ENCODE results near the gene SYT15. TPM values are rescaled to one million over a fixed set of nuclear protein-coding genes. Genes with fewer than 3 reads are reported as not detected.

The SYT15 gene
- not detected for total RNA-seq

GRCh38 chr10:46578474-46579178, at the start of gene SYT15:
Gene SYT15, plus strand, starts transcription at chr10:46579128. Its CDS starts 41 bp downstream, at chr10:46579169.

GRCh38 chr10:46556515-46557318, 22.2 kb upstream of the SYT15 start, which contains the start of gene GPRIN2:
Gene GPRIN2, minus strand, starts transcription at chr10:46556658. Its CDS starts 5,922 bp downstream, at chr10:46550736.

Other genes starting within 250 kb of the SYT15 start
- not detected for gene ANXA8L1, start 203.4 kb upstream of the SYT15 start, total RNA-seq
- gene NPY4R, start 113.2 kb upstream of the SYT15 start, total RNA-seq: not detected
- under 1 TPM in 1 of 2 donors, not detected in 1; 0.33 TPM for gene GPRIN2, start 22.5 kb upstream of the SYT15 start, total RNA-seq